Spleen (tissue), 11 donors: Measurements from ENCODE around the gene ROBO1. TPM values are rescaled to one million over a fixed set of nuclear protein-coding genes. Genes with fewer than 3 reads are reported as not detected.

Experiments used
- DNase-seq: peaks from one replicate; pipeline ENCODE4 v3.0.0-alpha.2; 2020
- H3K27ac ChIP-seq, 8 donors: fragments of 200-600 bp; sonication (generic) in 7 of 8; 1 replicate in 4 of 8; 2 replicates in 4 of 8; pipeline versions ENCODE4 v1.5.0 to v1.8.0; 2016 to 2021; ENCODE audit warnings: inconsistent platforms in 4 of 8, mild to moderate bottlenecking in 4 of 8, moderate library complexity in 1 of 8
- H3K27me3 ChIP-seq, 7 donors: fragments of 200-600 bp; sonication (generic) in 6 of 7; replicated peaks in 1 of 7; 1 replicate in 4 of 7; 2 replicates in 3 of 7; pipeline versions ENCODE4 v1.5.0 to v1.8.0; 2016 to 2021; ENCODE audit warnings: inconsistent platforms in 3 of 7, mild to moderate bottlenecking in 1 of 7
- H3K36me3 ChIP-seq, 6 donors: fragments of 200-600 bp; sonication (generic) in 5 of 6; 1 replicate in 4 of 6; 2 replicates in 2 of 6; pipeline versions ENCODE4 v1.5.0 to v1.8.0; 2016 to 2021; ENCODE audit warnings: inconsistent platforms in 2 of 6
- H3K4me1 ChIP-seq, 6 donors: fragments of 200-600 bp; sonication (generic) in 5 of 6; 1 replicate in 3 of 6; 2 replicates in 3 of 6; pipeline versions ENCODE4 v1.5.0 to v1.8.0; 2016 to 2021; ENCODE audit warnings: inconsistent platforms in 3 of 6
- H3K4me3 ChIP-seq, 8 donors: fragments of 200-600 bp; sonication (generic) in 7 of 8; 1 replicate in 4 of 8; 2 replicates in 4 of 8; pipeline versions ENCODE4 v1.5.0 to v1.8.0; 2016 to 2021; ENCODE audit warnings: inconsistent platforms in 4 of 8, mild to moderate bottlenecking in 4 of 8, moderate library complexity in 2 of 8
- H3K9me3 ChIP-seq, 8 donors: fragments of 200-600 bp; sonication (generic) in 7 of 8; 1 replicate in 4 of 8; 2 replicates in 4 of 8; pipeline versions ENCODE4 v1.5.0 to v1.8.0; 2016 to 2021; ENCODE audit warnings: inconsistent platforms in 4 of 8
- POLR2A ChIP-seq, 3 donors: fragments of 450-650 bp; IDR thresholded peaks; one replicate each; pipeline ENCODE4 v1.5.1; 2017; ENCODE audit warnings: antibody characterized with exemption in 3 of 3, mild to moderate bottlenecking in 1 of 3
- POLR2AphosphoS5 ChIP-seq, 3 donors: sonication (generic); formaldehyde crosslinking; IDR thresholded peaks; one replicate each; pipeline ENCODE4 v1.5.1; 2017; ENCODE audit warnings: antibody characterized with exemption in 3 of 3
- WGBS, 5 donors: extraction: QIAGEN DNeasy Blood & Tissue Kit in 3 of 5; methylation state at CpG; one replicate each; pipeline versions ENCODE4 v1.1.5 to v1.1.7; 2013 to 2018; 5-methylcytosine and 5-hydroxymethylcytosine counted together
- intact Hi-C: fragments of 100-400 bp; cut with DNase I; formaldehyde crosslinking; loops from one replicate; pipeline ENCODE4 v1.15.0; 2023; ENCODE audit warnings: low total_unique reads
- polyA plus RNA-seq, 3 donors: library from polyadenylated mRNA; stranded (reverse); fragments of 200-250 nt; gene quantifications; one replicate each; pipeline ENCODE4 v1.2.1, GENCODE V29; 2013
- total RNA-seq, 7 donors: library from RNA; depleted of rRNA in 3 of 7; stranded (reverse); fragments of >200 nt in 3 of 7; fragmentation: NEBNext Ultra II Directional in 4 of 7; extraction: Animal tissue kit (Norgen Biotek cat#: 25700) in 4 of 7; gene quantifications; one replicate each; pipeline versions ENCODE4 v1.1.0 to v1.2.1, GENCODE V29; 2016 to 2021
- TF ChIP-seq, protein P1 (sequence below), 11 experiments: fragments of 200-600 bp in 7 of 11; fragments of 450-650 bp in 4 of 11; sonication (generic) in 4 of 11; IDR thresholded peaks in 8 of 11; conservative IDR thresholded peaks in 3 of 11; 1 replicate in 7 of 11; 2 replicates in 4 of 11; pipeline versions ENCODE4 v1.4.0 to v1.8.0; 2016 to 2021; ENCODE audit warnings: antibody characterized with exemption in 11 of 11, inconsistent platforms in 4 of 11, mild to moderate bottlenecking in 1 of 11
- donor health status: healthy with polysubstance abuse.
- donor health status: DM: no; HTN: no; CAD: no; lungs with moderate emphysema.
- donor health status: DM: no; HTN: no; CAD: no.
- donor health status: Bipolar disorder and iron deficiency.
- donor health status: healthy.
- donor health status: DM: no; HTN: no; CAD: no.
- donor health status: DM: yes; HTN: yes; CAD: no.

ROBO1 gene
- total and polyA plus RNA-seq, 10 donors = 3.4 to 37.3 (median 26.0) TPM

DNA sequence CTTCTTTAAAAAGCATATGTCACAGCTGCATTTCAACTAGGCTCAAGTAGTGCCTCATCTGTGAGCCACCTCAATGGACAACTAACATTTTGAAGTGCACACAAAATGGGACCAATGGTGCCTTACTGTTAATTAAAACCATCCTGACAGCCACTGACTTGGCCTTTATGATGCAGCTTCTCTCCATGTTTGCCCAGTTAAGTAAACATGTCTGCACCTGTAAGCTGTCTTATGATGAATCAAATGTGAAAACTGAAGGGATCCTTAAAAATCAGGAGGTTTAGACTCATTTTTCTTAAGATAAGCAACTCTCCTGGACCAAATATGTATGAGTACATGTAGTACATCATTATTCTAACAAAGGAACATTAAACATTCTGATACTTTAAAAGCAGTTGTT is 861.6 kb downstream of the ROBO1 start:
- Histone ChIP-seq H3K27me3 (no peaks in the 10 kb centered on the region), H3K36me3 (no peaks in the 10 kb centered on the region), H3K9me3 (no peaks in the 10 kb centered on the region), H3K4me3 (no peak overlapping the region), H3K4me1 (no peaks in the 10 kb centered on the region), H3K27ac (no peak overlapping the region)
- intact Hi-C loops = no loop called here
- DNase-seq = no peak
- TF ChIP-seq POLR2A (IDR thresholded peaks at IDR 0.05) (no peak), POLR2AphosphoS5 (IDR thresholded peaks at IDR 0.05) (no peak)
- TF ChIP-seq, protein P1, sequence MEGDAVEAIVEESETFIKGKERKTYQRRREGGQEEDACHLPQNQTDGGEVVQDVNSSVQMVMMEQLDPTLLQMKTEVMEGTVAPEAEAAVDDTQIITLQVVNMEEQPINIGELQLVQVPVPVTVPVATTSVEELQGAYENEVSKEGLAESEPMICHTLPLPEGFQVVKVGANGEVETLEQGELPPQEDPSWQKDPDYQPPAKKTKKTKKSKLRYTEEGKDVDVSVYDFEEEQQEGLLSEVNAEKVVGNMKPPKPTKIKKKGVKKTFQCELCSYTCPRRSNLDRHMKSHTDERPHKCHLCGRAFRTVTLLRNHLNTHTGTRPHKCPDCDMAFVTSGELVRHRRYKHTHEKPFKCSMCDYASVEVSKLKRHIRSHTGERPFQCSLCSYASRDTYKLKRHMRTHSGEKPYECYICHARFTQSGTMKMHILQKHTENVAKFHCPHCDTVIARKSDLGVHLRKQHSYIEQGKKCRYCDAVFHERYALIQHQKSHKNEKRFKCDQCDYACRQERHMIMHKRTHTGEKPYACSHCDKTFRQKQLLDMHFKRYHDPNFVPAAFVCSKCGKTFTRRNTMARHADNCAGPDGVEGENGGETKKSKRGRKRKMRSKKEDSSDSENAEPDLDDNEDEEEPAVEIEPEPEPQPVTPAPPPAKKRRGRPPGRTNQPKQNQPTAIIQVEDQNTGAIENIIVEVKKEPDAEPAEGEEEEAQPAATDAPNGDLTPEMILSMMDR (IDR thresholded peaks at IDR 0.05 in 8 of 11, conservative IDR thresholded peaks at IDR 0.05 in 3 of 11) = no peak

DNA sequence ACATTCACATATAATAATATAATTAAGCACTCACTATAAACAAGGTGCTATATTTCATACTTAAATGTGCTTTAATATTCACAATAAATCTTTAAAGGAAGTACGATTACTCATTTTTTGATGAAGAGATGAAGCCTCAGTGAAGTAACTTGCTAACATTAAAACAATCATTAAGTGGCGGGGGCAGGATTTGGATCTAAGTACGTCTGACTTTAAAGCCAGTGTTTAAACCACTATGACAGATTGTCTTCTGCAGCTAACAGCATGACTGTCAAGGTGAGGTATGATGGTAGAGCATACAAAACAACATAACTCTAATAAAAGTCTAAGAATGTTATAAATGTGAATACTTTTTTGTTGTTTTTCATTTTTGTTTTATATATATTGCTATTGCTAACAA is 862.1 kb downstream of the ROBO1 start:
- DNase-seq = no peak
- intact Hi-C loops = no loop called here
- Histone ChIP-seq H3K36me3 (no peaks in the 10 kb centered on the region), H3K4me3 (no peak overlapping the region), H3K9me3 (no peaks in the 10 kb centered on the region), H3K27me3 (no peaks in the 10 kb centered on the region), H3K27ac (no peak overlapping the region), H3K4me1 (no peaks in the 10 kb centered on the region)
- 80 to 93% (median 87%) methylated on average over 3 of the region's 3 CpGs for WGBS, 5 donors
- TF ChIP-seq POLR2AphosphoS5 (IDR thresholded peaks at IDR 0.05) = no peak
- TF ChIP-seq, protein P1 (IDR thresholded peaks at IDR 0.05 in 8 of 11, conservative IDR thresholded peaks at IDR 0.05 in 3 of 11) = no peak
- TF ChIP-seq POLR2A (IDR thresholded peaks at IDR 0.05) = no peak

DNA sequence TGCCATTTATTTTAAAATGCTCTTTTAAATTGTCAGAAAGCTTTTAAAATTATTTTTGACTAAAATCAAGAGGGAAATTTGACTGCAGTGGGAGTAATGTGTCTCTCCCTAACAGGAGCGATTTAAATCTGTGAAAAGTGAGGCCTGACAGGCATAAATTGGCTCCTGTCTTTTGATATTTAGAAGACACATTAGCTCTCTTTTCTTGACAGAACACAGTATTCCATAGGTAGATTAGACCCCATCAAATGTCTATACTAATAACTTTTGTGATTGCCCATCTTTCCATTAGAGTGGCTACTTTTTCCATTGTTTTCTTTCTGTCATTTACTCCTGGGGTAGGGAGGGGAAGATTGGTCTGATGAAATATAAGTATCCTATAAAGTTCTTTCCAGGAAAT is 866.3 kb downstream of the ROBO1 start:
- WGBS, 5 donors = 82 to 95% (median 87%) methylated on average over 1 of the region's 1 CpG
- H3K27ac ChIP-seq = no peak overlapping the region
- no peaks in the 10 kb centered on the region for H3K9me3 ChIP-seq
- no peaks in the 10 kb centered on the region for H3K4me1 ChIP-seq
- no peaks in the 10 kb centered on the region for H3K36me3 ChIP-seq
- TF ChIP-seq, protein P1 (IDR thresholded peaks at IDR 0.05 in 8 of 11, conservative IDR thresholded peaks at IDR 0.05 in 3 of 11) = no peak
- TF ChIP-seq POLR2AphosphoS5 (IDR thresholded peaks at IDR 0.05) (no peak), POLR2A (IDR thresholded peaks at IDR 0.05) (no peak)
- no peaks in the 10 kb centered on the region for H3K27me3 ChIP-seq
- intact Hi-C loops = no loop called here
- no peak overlapping the region for H3K4me3 ChIP-seq
- no peak for DNase-seq

DNA sequence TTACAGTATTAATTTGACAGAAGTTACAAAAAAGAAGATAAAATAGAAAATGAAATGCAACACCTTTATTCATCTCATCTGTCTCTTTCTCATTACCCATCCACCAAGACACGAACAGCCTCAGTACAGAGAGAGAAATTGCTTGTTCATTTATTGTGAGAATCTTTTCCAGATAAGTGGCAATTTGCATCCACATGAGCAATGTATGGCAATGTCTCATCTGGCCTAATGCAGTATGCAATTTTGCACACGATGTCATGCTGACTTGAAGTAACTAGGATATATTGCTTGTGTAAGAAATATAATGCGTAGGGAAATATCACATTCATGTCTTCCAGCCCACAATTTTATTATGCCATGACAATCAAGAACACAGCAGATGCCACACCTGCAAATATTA is 866.9 kb downstream of the ROBO1 start:
- WGBS, 5 donors = 84 to 90% (median 89%) methylated on average over 3 of the region's 3 CpGs
- Histone ChIP-seq H3K27ac (no peak overlapping the region), H3K4me1 (no peaks in the 10 kb centered on the region), H3K4me3 (no peak overlapping the region), H3K9me3 (no peaks in the 10 kb centered on the region), H3K36me3 (no peaks in the 10 kb centered on the region), H3K27me3 (no peaks in the 10 kb centered on the region)
- no peak for DNase-seq
- TF ChIP-seq POLR2A (IDR thresholded peaks at IDR 0.05) (no peak), POLR2AphosphoS5 (IDR thresholded peaks at IDR 0.05) (no peak)
- TF ChIP-seq, protein P1 (IDR thresholded peaks at IDR 0.05 in 8 of 11, conservative IDR thresholded peaks at IDR 0.05 in 3 of 11) = no peak
- intact Hi-C loops = no loop called here
